Loucy (cell line): ENCODE measurements around the gene RPL35A.
"Not testable (repeated sequence)": the region's sequence is repeated elsewhere in the genome, so short reads cannot be mapped to it uniquely, and the experiment has no call there.

Experiments
- H2AFZ ChIP-seq: fragments of 200-600 bp; sonication (generic); 2 replicates; pipeline ENCODE4 v1.6.0; 2016; ENCODE audit warnings: antibody characterized with exemption, mild to moderate bottlenecking, low read length, moderate library complexity
- H3F3A ChIP-seq: fragments of 200-600 bp; 2 replicates; pipeline ENCODE4 v1.6.0; 2016; ENCODE audit warnings: antibody characterized with exemption, low read depth, mild to moderate bottlenecking
- H3K27me3 ChIP-seq: fragments of 200-600 bp; sonication (generic); 2 replicates; pipeline ENCODE4 v1.6.1; 2014; ENCODE audit warnings: low read length, mild to moderate bottlenecking; ENCODE audit not compliant: insufficient read depth, poor library complexity, severe bottlenecking
- H3K36me3 ChIP-seq: fragments of 200-600 bp; sonication (generic); 2 replicates; pipeline ENCODE4 v1.6.1; 2016; ENCODE audit warnings: low read length; ENCODE audit not compliant: insufficient read depth
- H3K4me1 ChIP-seq: fragments of 200-600 bp; sonication (generic); 2 replicates; pipeline ENCODE4 v1.5.1; 2014; ENCODE audit warnings: low read length, mild to moderate bottlenecking; ENCODE audit not compliant: insufficient read depth, poor library complexity, severe bottlenecking
- H3K4me2 ChIP-seq: fragments of 200-600 bp; sonication (generic); 2 replicates; pipeline ENCODE4 v1.6.0; 2014; ENCODE audit warnings: antibody characterized with exemption, low read length, low read depth, mild to moderate bottlenecking; ENCODE audit not compliant: poor library complexity, severe bottlenecking
- H3K4me3 ChIP-seq: fragments of 200-600 bp; sonication (generic); 2 replicates; pipeline ENCODE4 v1.5.1; 2014; ENCODE audit warnings: low read length, mild to moderate bottlenecking, mixed read lengths; ENCODE audit not compliant: poor library complexity, severe bottlenecking
- H3K79me2 ChIP-seq: fragments of 200-600 bp; sonication (generic); 2 replicates; pipeline ENCODE4 v1.6.1; 2014; ENCODE audit warnings: low read length; ENCODE audit not compliant: insufficient read depth
- H3K9ac ChIP-seq: fragments of 200-600 bp; sonication (generic); 2 replicates; pipeline ENCODE4 v1.6.0; 2014; ENCODE audit warnings: mild to moderate bottlenecking, low read depth, low read length, moderate library complexity; ENCODE audit not compliant: poor library complexity, severe bottlenecking
- H3K9me2 ChIP-seq: fragments of 200-600 bp; sonication (generic); replicated peaks from 2 replicates; pipeline ENCODE4 v1.6.1; 2016; ENCODE audit warnings: low read depth, low read length, mixed read lengths
- H3K9me3 ChIP-seq: fragments of 200-600 bp; sonication (generic); 2 replicates; pipeline ENCODE4 v1.6.1; 2014; ENCODE audit warnings: mild to moderate bottlenecking, antibody characterized with exemption, low read length, low read depth; ENCODE audit not compliant: insufficient read depth
- H4K20me1 ChIP-seq: fragments of 200-600 bp; sonication (generic); 2 replicates; pipeline ENCODE4 v1.6.0; 2014; ENCODE audit warnings: antibody characterized with exemption, low read length, mild to moderate bottlenecking; ENCODE audit not compliant: insufficient read depth, poor library complexity, severe bottlenecking
- CTCF ChIP-seq: fragments of 200-600 bp; sonication (generic); conservative IDR thresholded peaks from 2 replicates; pipeline ENCODE4 v1.5.1; 2014; ENCODE audit warnings: mild to moderate bottlenecking, antibody characterized with exemption, low read length
- EZH2phosphoT487 ChIP-seq: fragments of 200-600 bp; IDR thresholded peaks from 2 replicates; pipeline ENCODE4 v1.6.1; 2018; ENCODE audit warnings: antibody characterized with exemption, mild to moderate bottlenecking, moderate library complexity, borderline replicate concordance

RPL35A gene

DNA sequence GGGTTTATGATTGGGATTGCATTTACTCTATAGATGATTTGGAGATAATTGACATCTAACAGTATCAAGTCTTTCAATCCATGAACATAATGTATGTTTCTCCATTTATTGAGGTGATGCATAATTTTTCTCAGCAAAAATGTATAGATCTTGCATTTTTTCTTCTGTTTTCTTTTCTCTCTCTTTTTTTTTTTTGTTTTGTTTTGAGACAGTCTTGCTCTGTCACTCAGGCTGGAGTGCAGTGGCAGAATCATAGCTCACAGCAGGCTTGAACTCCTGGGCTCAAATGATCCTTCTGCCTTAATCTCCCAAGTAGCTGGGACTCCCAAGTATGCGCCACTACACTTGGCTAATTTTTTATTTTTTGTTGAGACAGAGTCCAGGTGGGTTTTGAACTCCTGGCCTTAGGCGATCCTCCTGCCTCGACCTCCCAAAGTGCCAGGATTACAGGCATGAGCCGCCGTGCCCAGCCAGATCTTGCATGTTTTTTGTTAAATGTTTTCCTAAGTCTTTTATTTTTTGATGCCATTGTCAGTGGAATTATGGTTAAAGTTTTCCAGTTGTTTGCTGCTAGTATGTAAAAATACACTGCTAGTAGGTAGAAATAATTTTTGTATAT is 13.1 kb downstream of the RPL35A start:
- Histone ChIP-seq H3K4me3 (no peak overlapping the region), H3K9me2 (no peaks in the 10 kb centered on the region), H3K36me3 (no peaks in the 10 kb centered on the region), H4K20me1 (no peaks in the 10 kb centered on the region), H3K4me1 (peaks cover 33% of the 10 kb centered on the region), H3F3A (0 out of 2 replicates have a peak, but pooled peaks cover under 1% of the 10 kb centered on the region), H3K9me3 (peaks cover 5% of the 10 kb centered on the region; the same call in 1 of the 2 replicates), H3K9ac (no peak overlapping the region), H3K4me2 (no peak overlapping the region), H3K79me2 (no peaks in the 10 kb centered on the region), H3K27me3 (no peaks in the 10 kb centered on the region), H2AFZ (no peak overlapping the region)
- TF ChIP-seq EZH2phosphoT487 (no peak), CTCF (no peak)

DNA sequence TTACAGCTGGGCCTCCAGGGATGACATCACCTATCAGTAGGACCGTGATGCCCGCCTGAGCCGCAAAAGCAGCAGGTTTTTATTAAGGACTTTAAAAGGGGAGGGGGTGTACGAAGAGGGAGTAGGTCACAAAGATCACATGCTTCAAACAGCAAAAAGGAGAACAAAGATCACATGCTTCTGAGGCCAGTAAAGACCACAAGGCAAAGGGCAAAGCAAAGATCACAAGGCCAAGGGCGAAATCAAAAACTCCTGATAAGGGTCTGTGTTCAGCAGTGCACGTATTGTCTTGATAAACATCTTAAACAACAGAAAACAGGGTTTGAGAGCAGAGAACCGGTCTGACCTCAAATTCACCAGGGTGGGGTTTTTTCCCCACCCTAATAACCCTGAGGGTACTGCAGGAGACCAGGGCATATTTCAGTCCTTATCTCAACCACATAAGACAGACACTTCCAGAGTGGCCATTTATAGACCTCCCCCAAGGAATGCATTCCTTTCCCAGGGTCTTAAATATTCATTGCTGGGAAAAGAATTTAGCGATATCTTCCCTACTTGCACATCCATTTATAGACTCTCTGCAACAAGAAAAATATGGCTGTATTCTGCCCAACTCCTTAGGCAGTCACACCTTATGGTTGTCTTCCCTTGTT is 17.5 kb downstream of the RPL35A start:
- H3K36me3 ChIP-seq, H3K4me2 ChIP-seq, H3K9ac ChIP-seq, H3K9me2 ChIP-seq, H3K4me3 ChIP-seq, H2AFZ ChIP-seq, H3K79me2 ChIP-seq, H4K20me1 ChIP-seq, H3K4me1 ChIP-seq, H3F3A ChIP-seq, H3K27me3 ChIP-seq, H3K9me3 ChIP-seq: not testable (repeated sequence)

- H3K27me3 ChIP-seq, result no peaks in the 10 kb centered on the region
- no peak overlapping the region for H2AFZ ChIP-seq
- H3K4me1 ChIP-seq, result no peaks in the 10 kb centered on the region
- H3K4me3 ChIP-seq, result no peak overlapping the region
- H3K9me3 ChIP-seq, result peaks cover 8% of the 10 kb centered on the region; the same call in 1 of the 2 replicates
- H4K20me1 ChIP-seq, result no peaks in the 10 kb centered on the region
- TF ChIP-seq EZH2phosphoT487 (no peak), CTCF (no peak)
- H3K9me2 ChIP-seq, result no peaks in the 10 kb centered on the region
- no peaks in the 10 kb centered on the region for H3K36me3 ChIP-seq
- H3F3A ChIP-seq, result no peaks in the 10 kb centered on the region
- no peak overlapping the region for H3K4me2 ChIP-seq
- H3K9ac ChIP-seq, result no peak overlapping the region
- no peaks in the 10 kb centered on the region for H3K79me2 ChIP-seq
Measured at GRCh38 chr3:197970588-197970987, 20.6 kb downstream of the RPL35A start.

- no peaks in the 10 kb centered on the region for H3K36me3 ChIP-seq
- no peak overlapping the region for H2AFZ ChIP-seq
- no peaks in the 10 kb centered on the region for H3K27me3 ChIP-seq
- no peaks in the 10 kb centered on the region for H3K79me2 ChIP-seq
- H3K4me3 ChIP-seq, result no peak overlapping the region
- no peaks in the 10 kb centered on the region for H3F3A ChIP-seq
- TF ChIP-seq CTCF (no peak), EZH2phosphoT487 (no peak)
- no peaks in the 10 kb centered on the region for H3K9me3 ChIP-seq
- H4K20me1 ChIP-seq, result no peaks in the 10 kb centered on the region
- H3K9me2 ChIP-seq, result no peaks in the 10 kb centered on the region
- H3K4me1 ChIP-seq, result no peaks in the 10 kb centered on the region
- H3K9ac ChIP-seq, result no peak overlapping the region
- H3K4me2 ChIP-seq, result no peak overlapping the region
Measured at GRCh38 chr3:197974016-197974415, 24.0 kb downstream of the RPL35A start.
